GM13977 (cell line): ENCODE results near the gene DTHD1.

Experiments used
- DNase-seq: peaks from one replicate; pipeline ENCODE4 v3.0.0; 2012; ENCODE audit warnings: low spot score
- in situ Hi-C: fragments of 300-500 bp; cut with MboI; formaldehyde crosslinking; loops from one replicate; pipeline ENCODE4 v1.12.0; 2022; ENCODE audit warnings: low sequenced_read_pairs, low pct_unique_long_range_greater_than_20kb, mixed read lengths, inconsistent platforms; ENCODE audit not compliant: unreplicated experiment
- TF ChIP-seq, protein P1 (sequence below): IDR thresholded peaks from 2 replicates; pipeline ENCODE4 v1.5.1; 2012; ENCODE audit warnings: mild to moderate bottlenecking, control low read depth; ENCODE audit not compliant: insufficient read depth; ENCODE audit errors: extremely low read depth, missing control alignments

The DTHD1 gene

DNA sequence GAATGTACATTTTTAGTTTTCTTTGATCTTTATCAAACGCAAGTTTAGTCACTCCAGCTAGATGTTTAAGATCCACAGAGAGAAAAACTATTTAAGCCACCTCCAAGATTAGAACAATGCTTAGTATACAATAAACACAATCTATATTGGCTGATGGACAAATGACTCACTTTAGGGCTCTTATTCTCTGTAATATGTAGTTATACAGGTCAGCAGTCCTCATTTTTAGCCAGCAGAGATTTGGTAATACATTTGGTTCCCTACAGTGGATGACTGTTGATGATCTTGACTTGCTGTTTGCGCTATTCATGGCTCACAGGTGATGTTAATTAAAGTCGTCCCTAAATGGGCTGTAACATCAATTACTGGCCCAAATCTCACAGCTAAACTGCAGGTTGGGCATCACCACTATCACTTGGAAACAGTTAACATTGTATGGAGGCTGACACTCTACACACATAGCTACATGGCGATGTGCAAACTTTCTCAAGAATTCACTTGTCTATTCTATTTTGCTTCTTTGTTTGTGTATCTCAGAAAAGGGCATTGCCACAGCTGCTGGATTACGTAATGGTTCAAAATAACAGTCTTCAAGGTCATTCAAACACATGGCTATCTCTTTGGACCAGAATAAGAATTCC lies 11.8 kb upstream of the DTHD1 start:
- TF ChIP-seq, protein P1, sequence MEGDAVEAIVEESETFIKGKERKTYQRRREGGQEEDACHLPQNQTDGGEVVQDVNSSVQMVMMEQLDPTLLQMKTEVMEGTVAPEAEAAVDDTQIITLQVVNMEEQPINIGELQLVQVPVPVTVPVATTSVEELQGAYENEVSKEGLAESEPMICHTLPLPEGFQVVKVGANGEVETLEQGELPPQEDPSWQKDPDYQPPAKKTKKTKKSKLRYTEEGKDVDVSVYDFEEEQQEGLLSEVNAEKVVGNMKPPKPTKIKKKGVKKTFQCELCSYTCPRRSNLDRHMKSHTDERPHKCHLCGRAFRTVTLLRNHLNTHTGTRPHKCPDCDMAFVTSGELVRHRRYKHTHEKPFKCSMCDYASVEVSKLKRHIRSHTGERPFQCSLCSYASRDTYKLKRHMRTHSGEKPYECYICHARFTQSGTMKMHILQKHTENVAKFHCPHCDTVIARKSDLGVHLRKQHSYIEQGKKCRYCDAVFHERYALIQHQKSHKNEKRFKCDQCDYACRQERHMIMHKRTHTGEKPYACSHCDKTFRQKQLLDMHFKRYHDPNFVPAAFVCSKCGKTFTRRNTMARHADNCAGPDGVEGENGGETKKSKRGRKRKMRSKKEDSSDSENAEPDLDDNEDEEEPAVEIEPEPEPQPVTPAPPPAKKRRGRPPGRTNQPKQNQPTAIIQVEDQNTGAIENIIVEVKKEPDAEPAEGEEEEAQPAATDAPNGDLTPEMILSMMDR = no peak
- in situ Hi-C loops = no loop called here

DNA sequence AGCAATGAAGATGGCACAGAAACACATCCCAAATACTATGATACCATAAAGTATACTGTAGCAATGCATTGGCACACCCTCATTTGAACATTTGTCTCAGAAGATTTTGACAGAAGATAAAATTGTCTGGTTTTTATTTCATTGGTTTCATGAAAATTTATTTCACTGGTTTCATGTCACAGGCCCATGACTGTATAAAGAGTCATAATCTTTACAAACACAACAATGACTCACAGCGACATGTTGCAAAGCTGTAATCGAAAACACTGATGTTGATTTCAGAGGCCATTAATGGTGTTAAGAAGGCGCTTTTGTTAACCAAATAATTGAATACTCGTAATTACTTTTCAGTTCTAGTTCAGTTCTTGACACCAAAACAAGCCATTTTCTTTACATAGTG lies 8.1 kb upstream of the DTHD1 start:
- DNase-seq = no peak
- TF ChIP-seq, protein P1 = no peak
- in situ Hi-C loops = no loop called here

More for the DNA sequence above, 11.8 kb upstream of the DTHD1 start:
- no peak for DNase-seq

DNA sequence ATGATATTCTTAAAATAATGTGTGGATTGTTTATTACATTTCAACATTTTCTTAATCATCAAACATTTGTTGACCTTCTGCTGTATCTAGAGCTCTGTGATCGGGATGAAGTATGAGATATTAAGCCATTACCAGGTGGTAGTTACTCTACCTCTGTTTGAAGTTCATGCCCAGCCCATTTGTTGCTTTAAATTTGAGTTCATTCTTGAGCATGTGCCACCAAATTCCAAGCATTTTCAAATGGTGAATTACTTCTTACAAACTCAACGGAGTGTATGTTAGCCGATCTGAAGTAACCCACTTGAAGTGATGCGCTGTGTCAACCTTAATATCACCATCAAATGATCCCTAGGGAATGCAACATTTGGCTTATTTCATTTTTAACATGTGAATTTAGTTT lies 7.3 kb upstream of the DTHD1 start:
- no peak for DNase-seq
- in situ Hi-C loops = no loop called here
- TF ChIP-seq, protein P1 = no peak

DNA sequence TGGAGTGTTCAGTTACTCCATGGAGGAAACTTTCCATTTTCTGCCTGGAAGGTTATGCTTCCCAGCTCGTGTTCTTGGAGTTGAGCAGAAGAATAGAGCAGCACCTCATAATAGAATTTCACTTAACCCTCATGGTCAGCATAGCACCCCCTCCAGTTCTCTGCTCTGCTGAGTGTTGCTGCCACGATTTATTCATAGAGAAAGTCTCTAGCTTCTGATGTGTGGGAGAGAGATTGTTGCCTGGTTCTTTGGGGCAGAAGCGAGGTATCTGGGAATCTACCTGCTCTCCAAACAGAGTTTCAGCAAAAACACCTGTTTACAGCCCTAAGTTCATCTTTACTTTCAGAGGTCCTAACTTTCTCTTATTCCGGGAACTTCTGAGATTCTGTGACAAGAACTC lies 3.9 kb upstream of the DTHD1 start:
- TF ChIP-seq, protein P1 = peak; percentile 23
- in situ Hi-C loops = no loop called here
- peak; percentile 34 for DNase-seq

DNA sequence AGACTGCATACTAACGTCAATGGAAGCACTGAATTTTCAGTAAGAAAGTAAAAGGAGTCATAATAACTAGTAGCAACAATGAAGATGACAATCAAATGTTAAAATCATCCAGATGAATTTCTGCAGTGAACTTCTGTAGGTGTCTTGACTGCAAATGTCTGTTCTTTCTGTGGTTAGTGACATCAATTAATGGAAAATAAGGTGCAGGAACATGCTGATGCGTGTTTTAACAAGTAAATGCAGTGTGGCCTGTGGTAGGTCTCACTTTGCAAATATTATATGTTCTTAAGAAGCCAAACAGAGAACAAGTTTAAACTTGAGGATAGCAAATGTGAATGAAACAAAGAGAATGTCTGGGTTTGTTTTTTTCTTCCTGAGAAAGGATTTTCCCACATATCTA lies 2.6 kb upstream of the DTHD1 start:
- TF ChIP-seq, protein P1 = no peak
- DNase-seq = peak; percentile 7
- in situ Hi-C loops = no loop called here

DNA sequence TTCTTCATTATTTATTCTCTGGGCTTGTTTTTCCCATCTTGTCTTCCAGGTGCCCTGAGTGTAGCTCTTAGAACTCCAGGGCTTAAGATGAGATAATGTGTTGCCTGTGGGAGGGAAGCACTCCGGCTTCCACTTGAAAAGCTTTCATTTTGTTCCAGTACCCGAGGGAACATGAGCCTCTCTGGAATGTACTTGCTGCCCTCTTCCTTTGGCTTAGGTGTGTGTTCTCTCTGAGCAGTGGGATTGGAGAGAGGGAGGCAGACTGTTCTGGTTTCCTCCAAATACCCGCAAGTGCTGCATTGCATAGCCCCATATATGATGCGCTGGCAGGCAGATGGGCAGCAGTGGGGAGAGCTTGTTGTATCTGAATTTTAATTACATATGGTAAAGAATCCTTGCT lies 861 bp upstream of the DTHD1 start:
- no peak for DNase-seq
- TF ChIP-seq, protein P1 = no peak
- in situ Hi-C loops = no loop called here

DNA sequence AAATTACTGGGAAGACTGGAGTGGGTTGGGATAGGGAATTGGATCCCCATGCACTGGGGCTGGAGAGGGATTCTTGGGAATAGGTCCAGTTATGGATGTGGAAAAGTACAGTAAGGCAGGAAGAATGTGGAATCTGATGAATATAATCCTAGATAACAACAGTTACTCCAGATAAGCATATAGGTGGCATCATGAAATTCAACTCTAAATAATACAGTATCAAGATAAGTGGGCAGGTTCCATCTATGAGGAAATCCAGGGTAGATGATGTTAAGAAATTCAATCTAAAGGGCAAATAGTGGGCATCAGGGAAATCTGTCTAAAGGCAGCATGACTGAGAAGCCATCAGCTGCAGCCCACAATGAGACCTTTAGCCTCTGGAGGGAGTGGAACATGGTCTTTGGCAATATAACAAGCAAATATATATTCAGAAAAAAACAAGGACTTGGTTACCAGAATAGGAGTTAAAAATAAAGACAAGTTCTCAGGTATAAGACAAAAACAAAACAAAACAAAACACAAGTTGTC lies 1.2 kb downstream of the DTHD1 start:
- in situ Hi-C loops = no loop called here
- no peak for DNase-seq
- TF ChIP-seq, protein P1 = no peak
